Loucy (cell line): ENCODE results near the gene PEX19.

Source experiments
- H2AFZ ChIP-seq: fragments of 200-600 bp; sonication (generic); 2 replicates; pipeline ENCODE4 v1.6.0; 2016; ENCODE audit warnings: antibody characterized with exemption, mild to moderate bottlenecking, low read length, moderate library complexity
- H3F3A ChIP-seq: fragments of 200-600 bp; 2 replicates; pipeline ENCODE4 v1.6.0; 2016; ENCODE audit warnings: antibody characterized with exemption, low read depth, mild to moderate bottlenecking
- H3K27me3 ChIP-seq: fragments of 200-600 bp; sonication (generic); 2 replicates; pipeline ENCODE4 v1.6.1; 2014; ENCODE audit warnings: low read length, mild to moderate bottlenecking; ENCODE audit not compliant: insufficient read depth, poor library complexity, severe bottlenecking
- H3K36me3 ChIP-seq: fragments of 200-600 bp; sonication (generic); 2 replicates; pipeline ENCODE4 v1.6.1; 2016; ENCODE audit warnings: low read length; ENCODE audit not compliant: insufficient read depth
- H3K4me1 ChIP-seq: fragments of 200-600 bp; sonication (generic); 2 replicates; pipeline ENCODE4 v1.5.1; 2014; ENCODE audit warnings: low read length, mild to moderate bottlenecking; ENCODE audit not compliant: insufficient read depth, poor library complexity, severe bottlenecking
- H3K4me2 ChIP-seq: fragments of 200-600 bp; sonication (generic); 2 replicates; pipeline ENCODE4 v1.6.0; 2014; ENCODE audit warnings: antibody characterized with exemption, low read length, low read depth, mild to moderate bottlenecking; ENCODE audit not compliant: poor library complexity, severe bottlenecking
- H3K4me3 ChIP-seq: fragments of 200-600 bp; sonication (generic); 2 replicates; pipeline ENCODE4 v1.5.1; 2014; ENCODE audit warnings: low read length, mild to moderate bottlenecking, mixed read lengths; ENCODE audit not compliant: poor library complexity, severe bottlenecking
- H3K79me2 ChIP-seq: fragments of 200-600 bp; sonication (generic); 2 replicates; pipeline ENCODE4 v1.6.1; 2014; ENCODE audit warnings: low read length; ENCODE audit not compliant: insufficient read depth
- H3K9ac ChIP-seq: fragments of 200-600 bp; sonication (generic); 2 replicates; pipeline ENCODE4 v1.6.0; 2014; ENCODE audit warnings: mild to moderate bottlenecking, low read depth, low read length, moderate library complexity; ENCODE audit not compliant: poor library complexity, severe bottlenecking
- H3K9me2 ChIP-seq: fragments of 200-600 bp; sonication (generic); replicated peaks from 2 replicates; pipeline ENCODE4 v1.6.1; 2016; ENCODE audit warnings: low read depth, low read length, mixed read lengths
- H3K9me3 ChIP-seq: fragments of 200-600 bp; sonication (generic); 2 replicates; pipeline ENCODE4 v1.6.1; 2014; ENCODE audit warnings: mild to moderate bottlenecking, antibody characterized with exemption, low read length, low read depth; ENCODE audit not compliant: insufficient read depth
- H4K20me1 ChIP-seq: fragments of 200-600 bp; sonication (generic); 2 replicates; pipeline ENCODE4 v1.6.0; 2014; ENCODE audit warnings: antibody characterized with exemption, low read length, mild to moderate bottlenecking; ENCODE audit not compliant: insufficient read depth, poor library complexity, severe bottlenecking
- CTCF ChIP-seq: fragments of 200-600 bp; sonication (generic); conservative IDR thresholded peaks from 2 replicates; pipeline ENCODE4 v1.5.1; 2014; ENCODE audit warnings: mild to moderate bottlenecking, antibody characterized with exemption, low read length
- EZH2phosphoT487 ChIP-seq: fragments of 200-600 bp; IDR thresholded peaks from 2 replicates; pipeline ENCODE4 v1.6.1; 2018; ENCODE audit warnings: antibody characterized with exemption, mild to moderate bottlenecking, moderate library complexity, borderline replicate concordance

Gene PEX19

GRCh38 chr1:160244209-160244608 is 40.7 kb downstream of the PEX19 start:
- H3F3A ChIP-seq = no peaks in the 10 kb centered on the region
- no peaks in the 10 kb centered on the region for H3K4me1 ChIP-seq
- H4K20me1 ChIP-seq = peaks cover 10% of the 10 kb centered on the region
- TF ChIP-seq EZH2phosphoT487 (no peak), CTCF (no peak)
- H3K36me3 ChIP-seq = peaks cover 41% of the 10 kb centered on the region; the same call in 1 of the 2 replicates
- no peaks in the 10 kb centered on the region for H3K9me3 ChIP-seq
- H3K9me2 ChIP-seq = no peaks in the 10 kb centered on the region
- H3K4me3 ChIP-seq = no peak overlapping the region
- peaks cover 26% of the 10 kb centered on the region; the same call in 1 of the 2 replicates for H3K79me2 ChIP-seq
- no peaks in the 10 kb centered on the region for H3K27me3 ChIP-seq
- no peak overlapping the region for H3K4me2 ChIP-seq
- H2AFZ ChIP-seq = no peak overlapping the region
- H3K9ac ChIP-seq = no peak overlapping the region

DNA sequence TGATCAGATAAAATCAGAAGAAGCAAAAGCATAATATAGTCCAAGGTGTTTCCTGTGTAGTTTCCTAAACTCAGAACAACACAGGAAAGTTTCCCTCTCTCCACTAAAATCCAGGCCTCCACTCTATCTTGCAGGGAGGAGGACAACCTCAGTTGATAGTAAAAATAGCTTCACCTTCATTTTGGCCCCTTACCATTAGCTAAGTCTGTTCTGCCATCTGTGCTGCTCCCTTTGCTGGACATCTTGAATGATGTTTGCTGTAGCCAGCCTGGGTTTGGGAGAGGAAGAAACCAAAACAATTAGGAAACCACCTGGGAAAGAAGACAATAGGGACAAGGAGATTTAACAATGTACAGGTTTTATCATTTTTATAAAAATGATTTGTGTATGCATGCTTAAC is 41.2 kb downstream of the PEX19 start:
- no peak for TF ChIP-seq EZH2phosphoT487
- no peak for TF ChIP-seq CTCF
- no peak overlapping the region for H3K4me2 ChIP-seq
- no peaks in the 10 kb centered on the region for H3K9me2 ChIP-seq
- H3K4me3 ChIP-seq = no peak overlapping the region
- peaks cover 9% of the 10 kb centered on the region for H4K20me1 ChIP-seq
- peaks cover 45% of the 10 kb centered on the region; the same call in 1 of the 2 replicates for H3K36me3 ChIP-seq
- peaks cover 26% of the 10 kb centered on the region; the same call in 1 of the 2 replicates for H3K79me2 ChIP-seq
- no peak overlapping the region for H3K9ac ChIP-seq
- no peaks in the 10 kb centered on the region for H3K9me3 ChIP-seq
- H3K4me1 ChIP-seq = no peaks in the 10 kb centered on the region
- H3F3A ChIP-seq = no peaks in the 10 kb centered on the region
- no peaks in the 10 kb centered on the region for H3K27me3 ChIP-seq
- H2AFZ ChIP-seq = no peak overlapping the region

DNA sequence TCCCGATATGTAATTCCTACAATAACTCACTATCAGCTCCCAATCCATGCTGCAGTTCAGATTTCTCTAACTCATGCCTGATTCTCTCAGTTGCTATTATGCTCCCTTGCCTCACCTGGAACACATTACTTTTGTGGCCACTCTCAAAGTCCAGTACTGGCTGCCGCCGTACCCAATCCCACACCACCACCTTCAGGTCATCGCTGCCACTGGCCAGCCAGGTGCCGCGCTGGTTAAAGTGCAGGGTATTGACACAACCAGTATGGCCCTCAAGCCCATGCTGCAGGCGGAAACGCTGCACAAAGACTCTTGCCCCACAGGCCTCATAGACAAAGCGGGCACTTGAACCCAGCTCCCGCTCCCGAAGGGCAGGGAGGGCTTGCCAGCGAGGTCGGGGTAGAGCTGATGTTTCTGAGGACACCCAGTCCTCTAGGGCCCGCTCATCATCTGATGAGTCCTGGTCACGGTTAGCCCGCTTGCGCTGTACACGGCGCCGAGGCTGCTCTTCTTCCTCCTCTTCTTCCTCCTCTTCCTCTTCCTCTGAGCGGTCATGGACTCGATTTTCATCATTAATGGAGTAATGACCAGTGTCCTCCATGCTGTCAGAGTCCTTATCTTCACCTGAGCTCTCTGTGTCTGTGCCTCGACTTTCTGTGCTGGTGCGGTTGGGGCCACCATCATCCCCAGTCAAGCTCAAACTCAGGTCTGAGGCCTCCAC is 45.2 kb downstream of the PEX19 start:
- Histone ChIP-seq H3K9ac (no peak overlapping the region), H3K36me3 (peaks cover 82% of the 10 kb centered on the region; the same call in 1 of the 2 replicates)

More for the DNA sequence above, 45.2 kb downstream of the PEX19 start:
- H3K9me3 ChIP-seq = no peaks in the 10 kb centered on the region
- no peak overlapping the region for H3K4me2 ChIP-seq
- H3K27me3 ChIP-seq = no peaks in the 10 kb centered on the region
- H4K20me1 ChIP-seq = peaks cover 3% of the 10 kb centered on the region
- no peak overlapping the region for H2AFZ ChIP-seq
- H3K79me2 ChIP-seq = peaks cover under 1% of the 10 kb centered on the region; the same call in 1 of the 2 replicates
- TF ChIP-seq EZH2phosphoT487 = no peak
- no peak for TF ChIP-seq CTCF
- H3K4me1 ChIP-seq = no peaks in the 10 kb centered on the region
- no peak overlapping the region for H3K4me3 ChIP-seq
- no peaks in the 10 kb centered on the region for H3K9me2 ChIP-seq
- no peaks in the 10 kb centered on the region for H3F3A ChIP-seq
